22Rv1 (cell line): ENCODE data around the gene SH3RF3.

ENCODE experiments used
- H3K27ac ChIP-seq: fragments of 450-650 bp; 2 replicates; pipeline ENCODE4 v1.5.1; 2017
- CTCF ChIP-seq: fragments of 450-650 bp; IDR thresholded peaks from 2 replicates; pipeline ENCODE4 v1.5.1; 2017; ENCODE audit warnings: mild to moderate bottlenecking
- ZFX ChIP-seq: fragments of 450-650 bp; IDR thresholded peaks from 2 replicates; pipeline ENCODE4 v1.6.1; 2017; ENCODE audit warnings: antibody characterized with exemption, borderline replicate concordance

Gene SH3RF3

GRCh38 chr2:109487871-109488655, 359.1 kb downstream of the SH3RF3 start:
- H3K27ac ChIP-seq: no peak overlapping the region

GRCh38 chr2:109489296-109489695, 360.3 kb downstream of the SH3RF3 start:
- TF ChIP-seq CTCF (no peak), ZFX (no peak)

More at GRCh38 chr2:109487871-109488655, 359.1 kb downstream of the SH3RF3 start:
- TF ChIP-seq CTCF: no peak
- no peak for TF ChIP-seq ZFX

GRCh38 chr2:109493176-109493935, 364.4 kb downstream of the SH3RF3 start:
- TF ChIP-seq ZFX (no peak), CTCF (no peak)
- H3K27ac ChIP-seq: no peak overlapping the region

More at GRCh38 chr2:109489296-109489695, 360.3 kb downstream of the SH3RF3 start:
- H3K27ac ChIP-seq: no peak overlapping the region

- H3K27ac ChIP-seq: no peak overlapping the region
- TF ChIP-seq CTCF: no peak
- no peak for TF ChIP-seq ZFX
These were observed 365.3 kb downstream of the SH3RF3 start for GRCh38 chr2:109494351-109494750.

- no peak for TF ChIP-seq ZFX
- no peak for TF ChIP-seq CTCF
- no peak overlapping the region for H3K27ac ChIP-seq
These were observed 368.5 kb downstream of the SH3RF3 start for GRCh38 chr2:109497463-109497862.

GRCh38 chr2:109497911-109498870, 369.2 kb downstream of the SH3RF3 start:
- no peak for TF ChIP-seq ZFX
- no peak for TF ChIP-seq CTCF
- H3K27ac ChIP-seq: no peak overlapping the region
